ENCODE measurements around the gene ULK4.
"Not testable (repeated sequence)": the region's sequence is repeated elsewhere in the genome, so short reads cannot be mapped to it uniquely, and the experiment has no call there.

ULK4 gene

GRCh38 chr3:41960826-41961750 is 815 bp downstream of the ULK4 start:
- peak; percentile 11 to 16 for DNase-seq (ENCODE audit: extremely low read depth in 1 of 2, low read depth in 1 of 2)

- DNase-seq (ENCODE audit: extremely low read depth in 1 of 2, low read depth in 1 of 2), result no peak
Measured at GRCh38 chr3:41956574-41956973, 5.3 kb downstream of the ULK4 start.

- DNase-seq (ENCODE audit: extremely low read depth in 1 of 2, low read depth in 1 of 2), result no peak
Measured at GRCh38 chr3:41955192-41955591, 6.7 kb downstream of the ULK4 start.

GRCh38 chr3:41943311-41943843 is 18.5 kb downstream of the ULK4 start:
- no peak for DNase-seq (ENCODE audit: extremely low read depth in 1 of 2, low read depth in 1 of 2)

- no peak for DNase-seq (ENCODE audit: extremely low read depth in 1 of 2, low read depth in 1 of 2)
Measured at GRCh38 chr3:41940393-41940792, 21.5 kb downstream of the ULK4 start.

- no peak for DNase-seq (ENCODE audit: extremely low read depth in 1 of 2, low read depth in 1 of 2)
Measured at GRCh38 chr3:41936384-41936783, 25.5 kb downstream of the ULK4 start.

- no peak for DNase-seq (ENCODE audit: extremely low read depth in 1 of 2, low read depth in 1 of 2)
Measured at GRCh38 chr3:41933154-41933676, 28.7 kb downstream of the ULK4 start.

GRCh38 chr3:41932464-41932863 is 29.4 kb downstream of the ULK4 start:
- DNase-seq (ENCODE audit: extremely low read depth in 1 of 2, low read depth in 1 of 2), result no peak

- DNase-seq (ENCODE audit: extremely low read depth in 1 of 2, low read depth in 1 of 2), result no peak
Measured at GRCh38 chr3:41920406-41920965, 41.4 kb downstream of the ULK4 start.

- no peak for DNase-seq (ENCODE audit: extremely low read depth in 1 of 2, low read depth in 1 of 2)
Measured at GRCh38 chr3:41915353-41915752, 46.5 kb downstream of the ULK4 start.

- no peak for DNase-seq (ENCODE audit: extremely low read depth in 1 of 2, low read depth in 1 of 2)
Measured at GRCh38 chr3:41912280-41912679, 49.6 kb downstream of the ULK4 start.

- DNase-seq (ENCODE audit: extremely low read depth in 1 of 2, low read depth in 1 of 2), result no peak
Measured at GRCh38 chr3:41907330-41908073, 54.4 kb downstream of the ULK4 start.

GRCh38 chr3:41900265-41900664 is 61.6 kb downstream of the ULK4 start:
- DNase-seq (ENCODE audit: extremely low read depth in 1 of 2, low read depth in 1 of 2), result no peak

- no peak for DNase-seq (ENCODE audit: extremely low read depth in 1 of 2, low read depth in 1 of 2)
Measured at GRCh38 chr3:41898631-41899030, 63.3 kb downstream of the ULK4 start.

- no peak for DNase-seq (ENCODE audit: extremely low read depth in 1 of 2, low read depth in 1 of 2)
Measured at GRCh38 chr3:41893977-41894376, 67.9 kb downstream of the ULK4 start.

GRCh38 chr3:41888368-41889076 is 73.4 kb downstream of the ULK4 start:
- no peak for DNase-seq (ENCODE audit: extremely low read depth in 1 of 2, low read depth in 1 of 2)

- DNase-seq (ENCODE audit: extremely low read depth in 1 of 2, low read depth in 1 of 2), result no peak
Measured at GRCh38 chr3:41882956-41883355, 78.9 kb downstream of the ULK4 start.

GRCh38 chr3:41881233-41881821 is 80.6 kb downstream of the ULK4 start:
- DNase-seq (ENCODE audit: extremely low read depth in 1 of 2, low read depth in 1 of 2), result no peak

- DNase-seq (ENCODE audit: extremely low read depth in 1 of 2, low read depth in 1 of 2), result no peak
Measured at GRCh38 chr3:41880387-41880786, 81.5 kb downstream of the ULK4 start.

- DNase-seq (ENCODE audit: extremely low read depth in 1 of 2, low read depth in 1 of 2), result not testable (repeated sequence)
Measured at GRCh38 chr3:41877741-41878140, 84.2 kb downstream of the ULK4 start.
